Peyer's patch (tissue), 4 donors: ENCODE data around the gene FAM89A.

Source experiments
- POLR2A ChIP-seq, 2 donors: fragments of 450-650 bp; IDR thresholded peaks; one replicate each; pipeline ENCODE4 v1.5.1; 2017; ENCODE audit warnings: antibody characterized with exemption in 2 of 2, mild to moderate bottlenecking in 2 of 2, moderate library complexity in 2 of 2
- TF ChIP-seq, protein P1 (sequence below), 6 experiments: fragments of 450-650 bp in 4 of 6; fragments of 200-600 bp in 2 of 6; sonication (generic) in 1 of 6; IDR thresholded peaks; one replicate each; pipeline ENCODE4 v1.5.1; 2017 to 2019; ENCODE audit warnings: antibody characterized with exemption in 6 of 6, mild to moderate bottlenecking in 3 of 6, moderate library complexity in 1 of 6

DNA sequence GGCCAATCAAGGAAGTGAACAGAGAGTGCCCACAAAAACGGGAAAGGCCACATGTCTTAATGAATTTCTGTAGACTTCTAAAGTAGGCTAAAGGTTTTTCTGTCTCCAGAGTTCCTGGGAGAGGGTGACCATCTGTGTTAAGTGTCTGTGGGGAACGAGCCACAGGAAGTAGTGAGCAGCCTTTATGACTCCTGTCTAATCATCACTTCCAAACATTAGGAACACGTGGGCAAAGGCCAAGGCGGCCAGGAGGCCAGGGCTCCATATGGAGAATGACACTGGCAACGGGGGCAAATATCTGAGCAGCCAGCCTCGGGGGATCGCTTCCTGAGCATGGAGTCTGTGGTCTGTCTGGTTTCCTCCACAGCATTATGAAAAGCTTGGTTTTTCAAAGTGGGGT is 7.1 kb downstream of the FAM89A start:
- TF ChIP-seq, protein P1, sequence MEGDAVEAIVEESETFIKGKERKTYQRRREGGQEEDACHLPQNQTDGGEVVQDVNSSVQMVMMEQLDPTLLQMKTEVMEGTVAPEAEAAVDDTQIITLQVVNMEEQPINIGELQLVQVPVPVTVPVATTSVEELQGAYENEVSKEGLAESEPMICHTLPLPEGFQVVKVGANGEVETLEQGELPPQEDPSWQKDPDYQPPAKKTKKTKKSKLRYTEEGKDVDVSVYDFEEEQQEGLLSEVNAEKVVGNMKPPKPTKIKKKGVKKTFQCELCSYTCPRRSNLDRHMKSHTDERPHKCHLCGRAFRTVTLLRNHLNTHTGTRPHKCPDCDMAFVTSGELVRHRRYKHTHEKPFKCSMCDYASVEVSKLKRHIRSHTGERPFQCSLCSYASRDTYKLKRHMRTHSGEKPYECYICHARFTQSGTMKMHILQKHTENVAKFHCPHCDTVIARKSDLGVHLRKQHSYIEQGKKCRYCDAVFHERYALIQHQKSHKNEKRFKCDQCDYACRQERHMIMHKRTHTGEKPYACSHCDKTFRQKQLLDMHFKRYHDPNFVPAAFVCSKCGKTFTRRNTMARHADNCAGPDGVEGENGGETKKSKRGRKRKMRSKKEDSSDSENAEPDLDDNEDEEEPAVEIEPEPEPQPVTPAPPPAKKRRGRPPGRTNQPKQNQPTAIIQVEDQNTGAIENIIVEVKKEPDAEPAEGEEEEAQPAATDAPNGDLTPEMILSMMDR (IDR thresholded peaks at IDR 0.05) = no peak
- TF ChIP-seq POLR2A (IDR thresholded peaks at IDR 0.05) = no peak
